HG02970 (cell line): ENCODE results near the gene MASP2.
"Not testable (repeated sequence)": the region's sequence is repeated elsewhere in the genome, so short reads cannot be mapped to it uniquely, and the experiment has no call there.

ENCODE experiments used
- ATAC-seq: cut with Tn5 transposase; IDR thresholded peaks from one replicate; pipeline ENCODE4 v1.9.1; 2021; ENCODE audit warnings: mild to moderate bottlenecking, moderate library complexity, moderate number of reproducible peaks; ENCODE audit not compliant: unreplicated experiment, low FRiP score

MASP2 gene

GRCh38 chr1:11041048-11041447 is 6.0 kb downstream of the MASP2 start:
- ATAC-seq = no peak

DNA sequence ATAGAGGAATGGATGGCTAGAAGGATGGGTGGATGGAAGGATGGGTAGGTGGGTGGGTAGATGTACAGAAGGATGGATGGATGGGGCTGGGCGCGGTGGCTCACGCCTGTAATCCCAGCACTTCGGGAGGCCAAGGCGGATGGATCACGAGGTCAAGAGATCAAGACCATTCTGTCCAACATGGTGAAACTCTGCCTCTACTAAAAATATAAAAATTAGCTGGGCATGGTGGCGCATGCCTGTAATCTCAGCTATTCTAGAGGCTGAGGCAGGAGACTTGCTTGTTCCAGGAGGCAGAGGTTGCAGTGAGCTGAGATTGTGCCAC is 7.0 kb downstream of the MASP2 start:
- ATAC-seq = not testable (repeated sequence)

DNA sequence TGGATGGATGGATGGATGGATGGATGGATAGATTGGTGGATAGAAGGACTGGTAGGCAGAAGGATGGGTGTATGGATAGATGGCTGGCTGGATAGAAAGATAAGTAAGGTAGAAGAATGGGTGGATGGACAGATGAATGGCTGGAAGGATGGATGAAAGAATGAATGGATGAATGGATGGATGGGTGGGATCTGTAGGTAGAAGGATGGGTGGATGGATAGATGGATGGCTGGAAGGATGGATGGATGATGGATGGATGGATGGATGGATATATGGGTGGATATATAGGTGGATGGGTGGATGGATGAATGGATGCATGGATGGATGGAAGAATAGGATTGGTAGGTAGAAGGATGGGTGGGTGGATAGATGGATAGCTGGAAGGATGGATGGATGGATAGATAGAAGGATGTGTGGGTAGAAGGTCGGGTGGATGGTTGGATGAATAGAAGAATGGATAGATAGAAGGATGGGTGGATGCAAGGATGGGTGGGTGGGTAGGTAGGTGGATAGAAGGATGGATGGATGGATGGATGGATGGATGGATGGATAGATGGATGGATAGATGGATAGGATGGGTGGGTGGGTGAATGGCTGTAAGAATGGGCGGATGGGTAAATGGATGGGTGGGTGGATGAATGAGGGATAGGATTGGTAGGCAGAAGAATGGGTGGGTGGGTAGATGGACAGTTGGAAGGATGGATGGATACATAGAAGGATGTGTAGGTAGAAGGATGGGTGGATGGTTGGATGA is 7.5 kb downstream of the MASP2 start:
- ATAC-seq = no peak

- ATAC-seq = peak; percentile 66
Measured at GRCh38 chr1:11037740-11038182, 9.3 kb downstream of the MASP2 start.

- not testable (repeated sequence) for ATAC-seq
Measured at GRCh38 chr1:11037019-11037739, 9.9 kb downstream of the MASP2 start.

- no peak for ATAC-seq
Measured at GRCh38 chr1:11031624-11032262, 15.3 kb downstream of the MASP2 start.

DNA sequence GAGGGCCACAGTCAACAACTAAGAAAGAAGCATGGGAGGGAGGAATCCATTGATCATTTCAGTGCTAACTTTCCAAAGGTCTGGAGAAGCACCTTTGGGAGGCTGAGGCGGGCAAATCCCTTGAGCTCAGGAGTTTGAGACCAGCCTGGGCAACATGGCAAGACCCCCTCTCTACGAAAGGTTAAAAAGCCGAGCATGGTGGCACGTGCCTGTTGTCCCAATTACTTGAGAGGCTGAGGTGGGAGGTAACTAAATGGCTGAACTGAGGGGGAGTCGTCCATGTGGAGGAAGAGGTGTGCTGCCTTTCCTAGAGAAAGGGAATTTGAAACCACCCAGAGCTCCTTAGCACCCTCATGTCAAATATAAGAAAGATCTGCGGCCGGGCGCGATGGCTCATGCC is 16.2 kb downstream of the MASP2 start:
- ATAC-seq = no peak

DNA sequence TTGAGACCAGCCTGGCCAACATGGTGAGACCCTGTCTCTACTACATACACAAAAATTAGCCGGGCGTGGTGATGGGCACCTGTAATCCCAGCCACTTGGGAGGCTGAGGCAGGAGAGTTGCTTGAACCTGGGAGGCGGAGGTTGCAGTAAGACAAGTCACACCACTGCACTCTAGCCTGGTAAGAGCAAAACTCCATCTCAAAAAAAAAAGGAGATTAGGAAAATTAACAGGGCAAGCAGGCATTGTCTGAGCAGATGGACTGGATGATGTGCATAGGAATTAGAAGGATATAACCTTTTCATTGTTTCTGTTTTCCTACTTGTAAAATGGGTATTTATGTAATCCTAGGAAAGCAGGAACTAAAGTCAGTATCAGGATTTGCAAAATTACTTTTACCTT is 19.0 kb downstream of the MASP2 start:
- no peak for ATAC-seq

- ATAC-seq = no peak
Measured at GRCh38 chr1:11027316-11027715, 19.7 kb downstream of the MASP2 start.

- no peak for ATAC-seq
Measured at GRCh38 chr1:11026903-11027302, 20.1 kb downstream of the MASP2 start.

- no peak for ATAC-seq
Measured at GRCh38 chr1:11026052-11026451, 21.0 kb downstream of the MASP2 start.

DNA sequence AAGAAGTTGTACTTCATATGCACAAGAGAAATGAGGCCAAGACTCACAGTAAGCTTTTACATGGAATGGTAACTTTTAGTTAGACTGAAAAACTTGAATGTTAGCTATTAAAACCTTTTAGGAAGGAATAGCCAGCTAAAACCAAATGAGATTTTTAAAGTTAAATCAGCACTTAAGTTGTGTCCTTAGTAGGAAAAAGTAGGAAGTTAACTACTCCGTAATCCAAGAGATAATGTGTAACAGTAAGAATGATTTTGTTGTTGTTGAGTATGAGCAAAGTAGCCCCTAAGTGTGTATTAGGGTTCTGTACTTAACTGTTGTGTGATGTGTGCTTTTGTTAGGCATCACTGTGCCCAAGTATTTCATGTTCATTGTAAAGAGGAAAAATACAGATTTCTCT is 21.4 kb downstream of the MASP2 start:
- no peak for ATAC-seq

- ATAC-seq = no peak
Measured at GRCh38 chr1:11024874-11025203, 22.2 kb downstream of the MASP2 start.

- no peak for ATAC-seq
Measured at GRCh38 chr1:11024154-11024873, 22.7 kb downstream of the MASP2 start.

- ATAC-seq = no peak
Measured at GRCh38 chr1:11023201-11023600, 23.8 kb downstream of the MASP2 start.

- ATAC-seq = no peak
Measured at GRCh38 chr1:11019971-11020370, 27.1 kb downstream of the MASP2 start.

DNA sequence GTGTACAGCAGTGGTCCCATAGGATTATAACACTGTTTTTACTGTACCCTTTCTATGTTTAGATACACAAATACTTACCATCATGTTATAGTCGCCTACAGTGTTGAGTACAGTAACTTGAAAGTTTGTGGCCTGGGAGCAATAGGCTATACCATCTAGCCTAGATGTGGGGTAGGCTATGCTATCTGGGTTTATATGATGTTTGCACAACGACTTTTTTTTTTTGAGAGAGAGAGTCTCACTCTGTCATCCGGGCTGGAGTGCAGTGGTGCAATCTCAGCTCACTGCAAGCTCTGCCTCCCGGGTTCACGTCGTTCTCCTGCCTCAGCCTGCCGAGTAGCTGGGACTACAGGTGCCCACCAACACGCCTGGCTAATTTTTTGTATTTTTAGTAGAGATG is 27.7 kb downstream of the MASP2 start:
- ATAC-seq = not testable (repeated sequence)

GRCh38 chr1:11013160-11013531 is 33.9 kb downstream of the MASP2 start:
- peak; percentile 3 for ATAC-seq

DNA sequence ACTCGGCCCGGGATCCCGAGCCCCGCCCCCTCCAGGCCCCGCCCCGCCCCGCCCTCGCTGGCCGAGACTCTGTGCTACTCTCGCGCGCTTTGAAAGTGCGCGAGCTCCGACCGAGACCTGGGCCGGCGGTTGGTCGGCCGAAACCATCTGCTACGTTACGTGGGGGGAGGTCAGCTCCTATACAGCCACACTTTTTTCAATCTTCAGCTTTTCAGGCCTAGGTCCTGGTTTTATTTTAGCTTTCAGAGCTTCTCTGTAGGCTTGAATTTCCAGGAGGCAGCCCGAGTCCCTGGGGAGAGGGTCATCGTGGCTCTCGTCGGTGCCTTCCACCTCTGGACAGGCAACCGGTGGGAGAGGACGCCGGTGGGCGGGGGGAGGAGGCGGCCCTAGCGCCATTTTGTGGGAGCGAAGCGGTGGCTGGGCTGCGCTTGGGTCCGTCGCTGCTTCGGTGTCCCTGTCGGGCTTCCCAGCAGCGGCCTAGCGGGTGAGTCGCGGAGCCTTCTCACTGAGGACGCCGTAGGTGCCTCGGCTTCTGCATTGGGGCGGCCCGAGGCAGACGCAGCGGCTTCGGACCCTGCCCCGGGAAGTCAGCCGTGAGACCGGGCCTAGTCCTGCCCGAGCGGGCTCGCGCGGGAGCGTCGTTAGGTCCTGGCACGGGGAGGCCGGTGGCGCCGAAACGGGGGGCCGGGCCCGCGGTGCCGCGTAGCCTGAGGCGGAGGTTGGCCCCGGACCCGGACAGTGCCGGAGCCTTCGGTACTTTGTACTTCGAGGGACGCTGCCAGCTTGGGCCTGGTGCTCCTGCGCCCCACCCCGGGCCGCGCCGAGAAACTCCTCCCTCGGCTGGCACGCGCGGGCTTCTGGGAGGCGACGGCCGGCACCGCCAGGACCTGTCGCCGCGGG is 34.5 kb downstream of the MASP2 start, which contains the start of gene TARDBP:
TSS of gene TARDBP (plus strand) at position 395 of the 900 bp plus-strand sequence. CDS start 1,074 bp downstream, outside the sequence.
- ATAC-seq = peak; percentile 92

DNA sequence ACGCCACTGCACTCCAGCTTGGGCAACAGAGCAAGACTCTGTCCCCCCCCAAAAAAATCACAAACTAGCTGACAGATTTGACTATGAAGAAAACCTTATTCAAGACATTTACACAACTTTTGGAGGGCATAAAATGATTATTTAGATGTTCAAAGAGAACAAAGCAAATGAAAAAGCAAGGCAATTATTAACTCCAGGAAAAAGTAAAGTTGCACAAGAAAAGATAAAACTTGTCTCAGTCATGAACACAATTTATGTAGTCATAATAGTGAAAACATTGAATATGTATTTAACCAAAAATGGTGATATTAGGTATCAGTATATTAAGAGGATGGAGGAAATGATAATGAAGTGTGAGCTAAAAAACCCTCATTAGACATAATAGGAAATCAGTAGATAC is 46.5 kb downstream of the MASP2 start:
- ATAC-seq = no peak
